Activated CD8-positive, alpha-beta memory T cell treated with anti-CD3 and anti-CD28 coated beads, Interleukin-2, amount 50 U/mL, for 4 hours (primary cell): ENCODE measurements around the gene MEF2A.

Source experiments
- DNase-seq: peaks from one replicate; pipeline ENCODE4 v3.0.0-alpha.2; 2020

The MEF2A gene

DNA sequence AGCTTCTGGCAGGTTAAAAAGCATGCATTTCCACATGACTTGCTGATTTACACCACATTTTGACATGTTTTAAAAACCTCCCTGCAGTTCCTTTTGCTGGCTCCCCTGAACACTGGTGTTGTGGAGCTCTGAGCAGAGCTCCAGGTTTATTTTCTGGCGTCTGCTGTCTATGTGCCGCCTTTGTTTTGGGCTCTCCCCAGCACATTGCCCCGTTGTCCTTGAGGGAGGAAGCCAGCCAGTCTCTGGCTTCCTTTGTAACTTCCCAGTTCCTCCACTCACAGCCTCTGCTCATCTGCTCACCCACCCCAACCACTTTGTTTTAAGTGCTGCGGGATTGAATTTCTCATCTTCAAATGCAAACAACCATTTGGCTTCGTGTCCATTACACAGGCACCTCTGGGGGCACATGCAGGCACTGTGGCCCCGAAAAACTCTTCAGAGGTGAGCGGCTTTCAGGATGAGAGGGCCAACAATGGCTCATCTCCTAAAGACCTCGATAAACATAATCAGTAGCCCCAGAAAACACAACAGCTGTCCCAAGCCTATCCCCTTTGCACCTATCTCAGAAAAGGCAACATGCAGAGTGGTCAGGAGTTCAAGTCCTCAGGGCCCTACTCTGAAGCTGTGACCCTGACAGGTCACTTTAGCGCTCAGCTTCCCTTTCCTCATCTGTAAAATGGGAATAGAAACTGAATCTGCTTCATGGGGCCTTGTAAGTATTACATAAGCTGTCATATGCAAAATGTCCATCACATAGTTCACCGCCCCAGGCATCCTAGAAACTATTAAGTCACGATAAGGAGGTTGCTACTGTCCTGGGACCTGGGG lies 1.3 kb upstream of the MEF2A start:
- no peak for DNase-seq

DNA sequence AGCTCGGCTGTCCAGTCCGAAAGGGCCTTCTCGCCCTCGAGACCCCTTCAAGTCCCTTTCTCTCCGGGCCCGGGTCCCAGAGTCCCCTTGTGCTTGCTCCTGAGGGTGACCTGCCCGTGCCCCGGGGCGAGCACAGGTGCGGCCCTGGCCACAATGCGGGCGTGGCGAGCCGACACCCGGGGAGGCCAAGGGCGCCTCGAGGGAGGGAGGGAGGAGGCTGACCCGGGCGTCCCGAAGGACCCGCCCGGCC lies 810 bp upstream of the MEF2A start:
- no peak for DNase-seq

DNA sequence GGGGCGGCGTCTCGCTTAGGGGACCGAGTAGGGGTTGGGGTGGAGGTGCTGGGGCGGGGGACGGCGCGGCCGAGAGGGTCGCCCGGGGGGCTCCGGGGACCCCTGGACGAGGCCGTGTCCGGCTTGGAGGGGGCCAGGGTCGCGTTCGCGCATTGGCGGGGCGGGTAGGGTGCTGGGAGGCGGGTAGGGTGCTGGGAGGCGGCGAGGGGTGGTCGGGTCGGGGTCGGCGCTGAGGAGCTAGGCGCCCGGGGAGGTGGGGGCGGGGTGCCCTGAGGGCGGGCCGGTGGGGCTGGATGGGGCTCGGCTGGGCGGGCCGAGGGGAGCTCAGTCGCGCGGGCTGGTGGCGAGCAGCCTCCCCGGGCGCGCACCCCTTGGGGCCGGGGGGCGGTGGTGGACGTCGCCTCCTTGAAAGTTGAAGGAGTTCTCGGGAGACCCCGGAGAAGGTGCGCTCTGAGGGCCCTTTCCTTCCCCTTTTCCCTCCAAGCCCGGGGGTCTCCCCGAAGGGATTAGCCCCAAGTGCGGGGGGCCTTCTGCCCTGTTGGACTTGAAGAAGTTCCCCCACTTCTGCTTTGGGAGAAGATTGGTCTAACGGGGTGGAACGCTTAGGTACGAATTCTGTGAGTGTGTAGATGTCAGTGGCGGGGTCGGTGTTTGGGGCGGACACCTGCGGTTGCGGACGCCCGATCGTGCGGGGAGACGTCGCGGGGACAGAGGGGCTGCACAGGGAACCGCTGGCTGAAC lies 543 bp downstream of the MEF2A start:
- DNase-seq: peak; percentile 25

DNA sequence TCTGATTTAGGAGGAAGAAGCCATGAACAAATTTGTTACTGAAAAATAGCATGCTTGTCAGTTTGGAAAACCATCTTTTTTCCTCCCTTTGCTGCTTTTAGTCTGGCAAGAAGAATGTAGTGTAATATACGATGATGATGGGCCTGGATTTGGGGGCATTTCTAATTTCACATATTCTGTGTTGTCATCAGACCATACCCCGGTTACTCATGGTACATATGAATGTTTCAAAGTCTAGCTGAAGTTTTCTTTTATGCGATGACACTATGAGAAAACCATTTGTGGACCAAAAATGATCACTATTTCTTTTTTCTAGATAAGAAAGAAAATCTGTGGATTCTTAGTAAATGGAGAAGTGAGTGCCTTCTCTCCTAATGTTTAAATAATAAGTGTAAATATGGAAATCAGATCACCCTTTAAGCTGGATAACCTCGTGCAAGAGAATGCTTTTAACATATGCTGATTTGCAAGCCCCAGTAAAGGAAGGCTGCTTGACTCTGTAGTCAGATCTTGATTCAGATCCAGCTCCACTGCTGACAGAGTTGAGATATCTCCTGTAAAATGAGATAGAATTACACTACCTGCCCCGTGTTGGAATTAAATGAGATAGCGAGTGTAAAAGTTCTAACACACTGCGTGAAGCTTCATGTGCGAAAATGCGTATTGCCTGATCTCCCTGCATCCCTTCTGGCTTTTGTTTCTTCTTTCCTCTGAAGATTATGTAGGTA lies 3.0 kb downstream of the MEF2A start:
- DNase-seq: no peak

DNA sequence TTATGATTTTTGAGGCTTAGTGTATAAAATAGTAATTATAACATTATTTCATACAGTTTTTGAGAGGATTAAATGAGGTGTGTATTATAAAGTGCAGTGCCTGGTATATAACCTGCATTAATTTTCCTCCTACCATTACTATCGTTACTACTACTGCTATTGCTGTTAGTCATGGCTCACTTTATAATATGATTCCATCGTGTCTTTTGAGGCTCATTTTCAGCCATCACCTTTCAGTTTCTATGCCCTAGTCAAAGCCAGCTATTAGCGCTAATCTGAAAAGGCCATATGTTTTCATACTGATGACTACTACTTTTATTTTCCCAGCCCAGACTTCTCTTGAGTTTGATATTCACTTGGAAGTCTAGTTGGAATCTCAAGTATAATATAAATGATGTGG lies 5.5 kb downstream of the MEF2A start:
- DNase-seq: no peak

DNA sequence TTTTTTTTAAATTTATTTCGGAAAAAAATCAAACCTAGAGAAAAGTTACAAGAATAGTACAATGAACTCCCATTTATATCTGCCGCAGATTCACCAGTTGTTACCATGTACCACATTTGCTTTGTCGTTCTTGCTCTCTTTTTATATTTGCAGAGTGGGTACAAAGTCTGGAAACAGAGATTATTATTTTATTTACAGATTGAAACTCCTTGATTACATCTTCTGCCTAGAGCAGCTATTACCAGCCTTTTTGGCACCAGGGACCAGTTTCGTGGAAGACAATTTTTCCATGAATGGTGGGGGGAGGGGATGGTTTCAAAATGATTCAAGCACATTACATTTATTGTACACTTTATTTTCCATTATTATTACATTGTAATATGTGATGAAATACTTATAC lies 8.3 kb downstream of the MEF2A start:
- DNase-seq: no peak

DNA sequence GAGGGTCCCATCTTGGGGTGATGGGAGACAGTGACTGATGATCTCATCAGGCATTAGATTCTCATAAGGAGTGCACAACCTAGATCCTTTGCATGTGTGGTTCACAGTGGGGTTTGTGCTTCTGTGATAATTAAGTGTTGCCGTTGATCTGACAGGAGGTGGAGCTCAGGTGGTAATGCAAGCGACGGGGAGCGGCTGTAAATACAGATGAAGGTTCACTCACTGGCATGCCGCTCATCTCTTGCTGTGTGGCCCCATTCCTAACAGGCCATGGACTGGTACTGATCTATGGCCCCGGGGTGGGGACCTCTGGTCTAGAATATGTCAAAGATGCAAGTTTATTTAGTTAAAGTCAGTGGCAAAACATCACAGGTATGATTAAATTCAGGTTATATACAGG lies 8.7 kb downstream of the MEF2A start:
- DNase-seq: no peak

DNA sequence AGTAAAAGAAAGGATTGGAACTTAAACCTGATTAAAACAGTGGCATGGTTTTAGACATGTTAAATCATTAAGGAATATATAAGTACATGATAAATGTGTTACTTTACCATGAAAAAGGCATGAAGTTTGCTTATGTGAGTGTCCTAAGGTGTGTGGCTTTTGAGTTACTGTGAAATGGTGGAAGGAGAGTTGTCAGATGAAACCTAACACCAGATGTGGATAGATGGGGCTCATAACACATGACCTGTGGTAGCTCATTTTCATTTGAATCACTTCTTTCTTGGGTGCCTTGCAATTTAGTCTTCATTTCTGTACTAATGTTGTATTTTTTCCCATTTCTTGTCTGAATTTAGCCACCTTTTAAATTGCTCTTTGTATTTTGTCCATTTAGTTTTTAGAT lies 13.0 kb downstream of the MEF2A start:
- DNase-seq: no peak

DNA sequence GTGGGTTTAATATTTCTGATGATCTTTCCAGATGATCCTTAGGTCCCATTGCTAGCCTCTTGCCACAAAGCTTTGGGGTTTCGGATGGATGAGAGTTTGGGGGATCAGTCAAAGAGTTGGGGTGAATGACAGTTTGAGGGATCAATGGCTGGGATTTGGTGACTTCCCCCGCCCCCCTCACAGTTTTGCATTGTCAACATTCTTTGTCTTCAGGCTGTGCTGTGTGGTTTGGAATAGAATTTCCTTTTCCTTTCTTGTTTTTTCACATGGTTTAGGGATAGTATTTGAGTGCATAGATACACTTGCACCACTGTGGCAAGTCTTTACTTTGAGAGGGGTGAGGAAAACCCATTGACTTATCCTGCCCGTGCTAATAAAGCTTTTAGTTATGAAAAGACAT lies 14.3 kb downstream of the MEF2A start:
- no peak for DNase-seq

DNA sequence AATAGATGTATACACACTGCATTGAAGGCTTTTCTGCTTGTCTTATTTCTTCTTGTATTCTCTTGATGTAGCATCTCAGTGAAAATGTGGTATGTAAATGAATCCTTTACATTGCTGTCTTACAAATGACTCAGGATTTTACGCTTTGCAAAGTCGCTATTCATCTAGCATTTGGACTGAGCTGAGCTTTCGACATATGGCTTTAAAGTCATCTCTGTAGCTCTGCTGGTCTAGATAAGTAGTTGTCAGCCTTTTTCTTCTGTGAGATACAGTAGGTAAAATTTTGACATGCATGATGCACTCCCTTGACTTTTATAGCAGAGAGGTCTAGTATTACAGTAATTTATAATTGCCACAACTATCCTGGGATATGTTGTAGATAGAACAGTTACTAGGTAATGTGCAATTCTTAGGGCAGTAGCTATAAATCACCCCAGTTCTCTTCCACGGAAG lies 16.8 kb downstream of the MEF2A start:
- DNase-seq: no peak

DNA sequence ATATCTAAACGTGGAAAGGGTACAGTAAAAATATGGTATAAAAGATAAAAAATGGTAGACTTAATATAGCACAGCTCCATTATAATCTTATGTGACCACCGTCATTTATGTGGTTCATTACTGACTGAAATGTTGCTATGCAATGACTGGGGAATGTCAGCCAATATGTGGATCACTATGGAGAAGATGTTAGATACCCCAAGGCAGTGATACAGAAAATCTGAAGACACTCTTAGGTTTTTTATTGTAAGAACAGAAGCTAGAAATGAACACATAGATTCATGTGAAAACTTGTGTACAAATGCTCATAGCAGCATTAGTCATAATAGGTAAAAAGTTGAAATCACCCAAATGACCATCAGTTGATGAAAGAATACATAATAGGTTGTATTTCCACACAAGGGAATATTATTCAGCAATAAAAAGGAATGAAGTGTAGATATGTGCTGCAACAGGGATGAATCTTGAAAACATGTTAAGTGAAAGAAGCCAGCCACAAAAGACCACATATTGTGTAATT lies 18.4 kb downstream of the MEF2A start:
- DNase-seq: no peak

DNA sequence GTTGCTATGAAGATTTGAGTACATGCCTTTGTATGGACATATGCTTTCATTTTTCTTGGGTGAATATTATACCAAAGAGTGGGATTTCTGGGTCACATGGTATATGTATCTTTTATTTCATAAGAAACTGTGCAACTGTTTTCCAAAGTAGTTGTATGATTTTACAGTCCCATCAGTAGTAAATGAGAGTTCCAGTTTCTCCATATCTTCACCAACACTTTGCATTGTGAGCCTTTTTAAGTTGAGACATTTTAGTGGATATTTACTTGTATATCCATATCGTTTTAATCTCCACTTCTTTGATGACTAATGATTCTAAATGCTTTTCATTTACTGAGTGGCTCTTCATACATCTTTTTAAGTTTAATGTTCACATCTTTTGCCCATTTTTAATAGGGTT lies 20.3 kb downstream of the MEF2A start:
- DNase-seq: no peak

DNA sequence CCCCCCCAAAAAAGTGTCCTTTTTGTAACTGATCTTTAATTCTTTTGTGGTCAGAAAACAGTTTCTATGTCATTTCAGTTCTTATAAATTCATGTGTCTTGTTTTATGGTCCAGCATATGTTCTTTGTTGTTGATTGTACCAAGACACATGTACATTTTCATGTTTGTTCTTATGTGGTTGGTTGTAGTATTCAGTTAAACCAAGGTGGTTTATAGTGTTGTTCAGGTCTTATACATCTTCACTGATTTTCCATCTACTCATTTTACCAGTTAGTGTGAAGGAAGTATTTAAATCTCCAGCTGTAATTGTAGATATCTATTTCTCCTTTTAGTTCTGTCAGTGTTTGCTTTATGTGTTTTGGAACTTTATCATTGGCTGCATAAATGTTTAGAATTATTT lies 24.0 kb downstream of the MEF2A start:
- no peak for DNase-seq

DNA sequence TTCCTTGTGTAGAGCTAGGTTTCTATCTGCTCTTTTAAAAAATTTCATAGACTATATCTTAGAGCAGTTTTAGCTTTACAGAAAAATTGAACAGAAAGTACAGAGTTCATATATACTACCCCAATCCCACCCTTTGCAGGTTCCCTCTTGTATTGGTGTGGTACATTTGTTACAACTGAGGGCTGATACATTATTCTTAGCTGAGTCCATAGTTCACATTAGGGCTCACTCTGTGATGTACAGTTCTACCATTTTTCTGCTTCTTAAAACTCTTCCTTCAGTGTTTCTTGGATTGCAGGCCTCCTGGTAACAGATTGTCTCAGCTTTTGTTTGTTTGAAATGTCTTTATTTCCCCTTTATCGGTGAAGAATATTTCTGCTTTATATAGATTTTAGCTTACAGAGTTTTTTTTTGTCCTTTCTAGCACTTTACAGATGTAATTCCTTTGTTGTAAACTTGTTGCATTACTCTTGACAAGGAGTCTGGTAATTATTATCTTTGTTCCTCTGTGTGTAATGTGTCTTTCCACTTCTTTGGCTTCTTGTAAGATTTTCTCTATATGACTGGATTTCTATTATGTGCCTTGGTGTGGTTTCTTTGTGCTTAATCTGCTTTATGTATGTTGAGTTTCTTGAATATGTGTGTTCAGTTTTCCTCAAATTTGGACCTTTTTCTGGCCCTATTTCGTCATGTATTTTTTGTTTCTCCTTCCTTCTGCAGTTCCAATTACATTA lies 25.3 kb downstream of the MEF2A start:
- DNase-seq: no peak

DNA sequence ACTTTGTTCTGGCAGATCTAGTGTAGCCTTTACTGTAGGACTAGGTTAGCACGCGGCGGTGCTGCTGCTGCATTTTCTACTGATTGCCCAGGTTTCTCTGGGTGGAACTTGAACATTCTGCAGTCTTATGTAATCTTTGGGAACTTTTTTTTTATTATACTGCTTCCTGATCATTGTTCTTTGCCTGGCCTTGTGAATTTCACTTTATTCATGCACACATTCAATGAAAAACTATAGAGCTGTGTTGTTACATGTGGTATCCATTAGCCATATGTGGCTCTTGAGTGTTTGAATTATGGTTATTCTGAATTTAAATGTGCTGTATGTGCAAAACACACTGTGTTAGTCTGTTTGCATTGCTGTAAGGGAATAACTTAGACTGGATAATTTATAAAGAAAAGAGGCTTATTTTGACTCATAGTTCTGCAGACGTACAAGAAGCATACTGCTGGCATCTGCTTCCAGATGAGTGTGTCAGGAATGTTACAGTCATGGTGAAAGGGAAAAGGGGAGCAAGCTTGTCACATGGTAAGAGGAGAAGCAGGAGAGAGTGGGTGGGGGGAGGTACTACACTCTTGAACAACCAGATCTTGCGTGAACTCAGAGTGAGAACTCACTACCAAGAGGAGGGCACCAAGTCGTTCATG lies 26.5 kb downstream of the MEF2A start:
- no peak for DNase-seq

DNA sequence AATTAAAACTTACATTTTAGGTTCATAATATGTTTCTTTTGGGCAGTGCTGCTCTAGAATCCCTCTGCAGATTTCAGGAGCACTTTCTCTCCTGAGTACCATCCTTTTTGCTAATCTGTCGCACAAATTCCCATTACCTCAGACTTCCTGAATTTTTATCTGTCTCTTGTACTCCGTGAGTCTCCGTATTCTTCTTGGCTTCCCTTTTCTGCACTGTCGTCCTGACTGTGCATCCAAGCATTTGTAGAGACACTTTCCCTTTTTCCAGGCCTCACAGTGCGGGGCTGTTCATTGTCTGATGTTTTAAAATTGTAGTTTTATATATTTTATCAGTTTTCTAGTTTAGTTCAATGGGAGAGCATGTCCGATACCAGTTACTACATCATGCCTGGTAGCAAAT lies 27.3 kb downstream of the MEF2A start:
- DNase-seq: no peak

DNA sequence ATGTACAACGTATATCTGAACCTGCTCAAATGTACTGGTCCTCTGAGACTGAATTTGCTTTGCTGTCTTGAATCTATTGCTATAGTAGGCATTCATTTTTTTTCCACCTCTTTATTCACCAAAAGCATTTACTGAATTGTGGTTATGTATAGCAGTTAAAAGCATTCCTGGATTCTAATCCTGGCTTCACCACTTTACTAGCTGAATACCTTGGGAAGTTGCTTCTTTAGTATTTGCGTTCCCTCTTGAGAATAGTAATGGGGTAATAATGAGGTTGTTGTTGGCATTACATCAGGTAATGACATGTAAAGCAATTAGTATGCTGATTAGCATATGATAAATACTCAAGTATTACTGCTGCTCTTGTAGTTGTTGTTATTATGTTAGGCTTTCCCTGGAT lies 29.1 kb downstream of the MEF2A start:
- DNase-seq: no peak

DNA sequence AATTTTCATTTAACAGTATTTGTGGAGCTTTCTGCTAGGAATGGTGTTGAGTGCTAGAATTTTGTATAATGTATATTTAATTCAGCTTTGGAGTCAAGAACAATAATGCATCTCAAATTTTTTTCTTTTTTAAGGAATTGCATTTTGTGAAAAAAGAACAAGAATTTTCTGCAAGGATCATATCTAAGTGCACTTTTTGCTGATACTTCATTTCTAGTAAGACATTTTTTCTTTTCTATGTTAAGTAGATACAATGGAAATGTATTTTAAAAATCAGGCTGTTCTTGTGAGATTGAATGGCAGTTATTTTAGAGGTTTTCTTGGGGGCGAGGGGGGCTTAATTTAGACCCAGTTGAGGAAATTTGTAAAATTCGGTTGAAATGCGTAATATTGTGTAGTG lies 32.5 kb downstream of the MEF2A start:
- no peak for DNase-seq

DNA sequence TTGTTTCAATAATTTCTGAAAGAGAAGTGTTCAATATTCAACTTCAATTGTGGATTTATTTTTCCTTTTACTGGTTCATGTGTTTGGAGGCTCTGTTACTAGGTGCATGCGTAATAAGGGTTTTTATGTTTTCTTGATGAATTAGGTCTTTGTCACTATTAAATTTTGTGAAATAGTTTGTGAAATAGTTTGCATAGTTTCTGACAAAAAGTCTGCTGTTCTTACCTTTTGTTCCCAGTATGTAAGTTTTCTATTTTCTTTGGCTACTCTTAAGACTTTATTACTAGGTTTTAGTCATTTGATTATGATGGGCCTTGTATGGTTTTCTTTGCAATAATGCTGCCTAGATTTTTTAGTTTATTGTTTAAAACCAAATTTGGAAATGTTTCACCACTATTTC lies 38.0 kb downstream of the MEF2A start:
- DNase-seq: no peak

DNA sequence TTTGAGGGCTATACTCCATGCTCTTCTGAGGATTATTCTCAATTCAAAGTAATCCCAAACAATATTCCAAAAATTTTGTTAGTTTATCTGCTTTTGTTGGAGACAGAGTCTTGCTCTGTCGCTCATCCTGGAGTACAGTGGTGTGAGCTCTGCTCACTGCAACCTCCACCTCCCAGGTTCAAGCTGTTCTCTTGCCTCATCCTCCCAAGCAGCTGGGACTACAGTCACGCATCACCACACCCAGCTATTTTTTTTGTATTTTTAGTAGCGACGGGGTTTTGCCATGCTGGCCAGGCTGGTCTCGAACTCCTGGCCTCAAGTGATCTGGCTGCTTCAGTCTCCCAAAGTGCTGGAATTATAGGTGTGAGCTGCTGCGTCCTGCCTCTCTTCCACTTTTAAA lies 39.1 kb downstream of the MEF2A start:
- DNase-seq: no peak

DNA sequence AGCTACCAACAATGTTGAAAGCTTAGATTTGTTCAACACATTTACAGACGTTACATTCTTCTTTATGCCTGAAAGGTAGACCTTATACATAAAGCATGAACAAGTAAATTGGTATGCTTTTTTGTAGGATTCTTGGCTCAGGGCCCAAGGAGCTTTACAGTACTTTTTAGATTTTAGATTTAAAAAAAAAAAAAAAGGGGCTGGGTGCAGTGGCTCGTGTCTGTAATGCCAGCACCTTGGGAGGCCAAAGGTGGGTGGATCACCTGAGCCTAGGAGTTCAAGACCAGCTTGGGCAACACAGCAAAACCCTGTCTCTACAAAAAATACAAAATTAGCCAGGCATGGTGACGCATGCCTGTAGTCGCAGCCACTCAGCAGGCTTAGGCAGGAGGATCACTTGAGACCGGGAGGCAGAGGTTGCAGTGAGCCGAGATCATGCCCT lies 39.7 kb downstream of the MEF2A start:
- DNase-seq: no peak

DNA sequence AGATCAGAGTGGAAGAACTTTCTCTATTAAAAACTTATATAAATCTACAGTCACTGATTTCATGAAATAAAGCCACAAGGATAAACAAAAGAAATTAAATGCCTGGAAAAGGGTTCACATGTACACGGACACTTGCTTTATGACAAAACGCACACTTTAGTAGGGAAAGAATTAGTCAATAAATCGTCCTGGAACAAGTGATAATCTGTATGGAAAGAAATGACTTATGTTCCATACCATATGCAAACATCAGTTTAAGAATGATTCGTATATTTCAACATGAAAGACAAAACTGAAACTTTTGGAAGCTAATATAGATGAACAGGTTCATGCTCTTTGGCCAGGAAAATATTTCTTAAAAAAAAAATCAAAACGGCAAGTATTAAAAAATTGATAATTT lies 40.2 kb downstream of the MEF2A start:
- no peak for DNase-seq

DNA sequence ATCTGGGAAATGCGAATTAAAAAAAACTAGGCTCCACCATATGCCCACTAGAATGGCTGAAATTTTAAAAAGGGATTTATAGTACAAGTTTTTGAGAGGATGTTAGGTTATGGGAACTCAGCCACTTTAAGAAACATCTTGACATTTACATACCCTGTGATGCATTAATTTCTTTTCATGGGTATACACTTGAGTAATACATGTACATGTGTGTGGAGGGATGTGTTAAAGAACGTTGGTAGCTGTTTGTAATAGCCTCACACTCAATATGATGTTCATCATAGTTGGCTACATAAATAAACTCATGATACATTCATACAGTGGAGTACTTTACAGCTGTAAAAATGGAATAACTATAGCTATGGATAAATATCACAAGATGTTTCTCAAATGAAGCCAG lies 40.9 kb downstream of the MEF2A start:
- DNase-seq: no peak
